M059J (cell line): Measurements from ENCODE around the gene MRPS17. TPM values are rescaled to one million over a fixed set of nuclear protein-coding genes. Genes with fewer than 3 reads are reported as not detected.

ENCODE experiments used
- DNase-seq: peaks from one replicate; pipeline ENCODE4 v3.0.0-alpha.2; 2012; ENCODE audit warnings: low read depth
- total RNA-seq: library from RNA; depleted of rRNA; stranded (reverse); fragments of >200 nt; shearing (Covaris generic); gene quantifications from 2 replicates; pipeline ENCODE4 v1.2.3, GENCODE V29; 2014; rRNA removed

Gene MRPS17
- total RNA-seq, 1 experiment from 2014 or later: 15.9 TPM

DNA sequence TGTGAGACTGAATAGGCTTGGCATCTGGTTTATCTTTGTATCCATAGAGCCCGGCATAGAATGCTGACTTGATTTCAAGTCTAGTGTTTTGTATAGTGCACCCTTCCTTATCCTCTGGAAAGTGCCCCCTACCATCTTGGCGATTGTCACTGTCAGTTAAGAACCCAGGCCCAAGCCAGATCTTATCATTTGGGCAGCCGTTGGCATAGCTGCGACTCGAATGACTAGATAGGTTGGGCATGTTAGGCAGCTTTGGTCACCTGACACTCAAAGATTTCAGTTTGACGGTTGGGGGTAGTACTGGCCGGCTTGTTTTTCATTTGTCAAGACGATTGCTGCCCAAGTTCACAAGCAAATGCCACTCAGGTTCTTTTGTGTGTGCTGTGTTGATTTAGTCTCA lies 19.3 kb downstream of the MRPS17 start:
- no peak for DNase-seq

DNA sequence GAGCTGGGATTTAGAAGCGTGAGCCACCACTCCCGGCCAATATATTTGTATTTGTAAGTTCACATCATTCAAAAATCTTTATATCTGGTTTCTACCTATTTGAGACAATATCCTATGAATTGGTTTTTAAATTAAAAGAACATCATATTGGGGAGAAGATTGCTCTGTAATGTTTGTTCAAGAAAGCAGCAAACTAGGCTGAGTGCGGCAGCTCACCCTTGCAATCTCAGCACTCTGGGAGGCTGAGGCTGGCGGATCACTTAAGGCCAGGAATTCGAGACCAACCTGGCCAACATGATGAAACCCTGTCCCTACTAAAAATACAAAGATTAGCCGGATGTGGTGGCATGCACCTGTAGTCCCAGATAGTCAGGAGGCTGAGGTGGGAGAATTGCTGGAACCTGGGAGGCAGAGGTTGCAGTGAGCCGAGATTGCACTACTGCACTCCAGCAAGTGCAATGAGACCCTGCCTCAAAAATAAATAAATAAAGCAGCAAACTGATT lies 22.1 kb downstream of the MRPS17 start:
- DNase-seq: no peak

DNA sequence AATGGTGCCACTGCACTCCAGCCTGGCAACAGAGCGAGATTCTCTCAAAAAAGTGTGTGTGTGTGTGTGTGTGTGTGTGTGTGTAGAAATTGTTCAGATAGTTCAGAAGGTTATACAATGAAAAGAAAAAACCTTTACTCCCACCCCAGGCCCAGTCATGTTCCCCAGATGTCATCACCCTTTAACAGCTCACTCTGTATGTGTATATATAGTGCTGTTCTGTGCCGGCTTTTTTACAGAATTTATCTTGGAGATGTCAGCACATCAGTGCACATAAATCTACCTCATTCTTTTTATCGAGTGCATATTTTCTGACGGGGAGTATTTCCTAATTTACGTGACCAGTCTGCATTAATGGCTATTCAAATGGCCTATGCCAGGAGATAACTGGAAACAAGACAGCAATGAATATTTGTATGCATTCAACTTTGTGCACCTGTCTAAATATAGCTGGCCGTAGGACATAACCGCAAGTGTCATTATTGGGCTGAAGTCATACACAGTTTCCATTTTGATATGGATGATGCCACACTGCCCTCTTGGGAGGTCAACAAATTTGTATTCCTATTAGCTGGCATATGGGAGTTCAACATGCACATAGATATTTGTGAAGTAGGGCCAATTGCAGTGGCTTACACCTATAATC lies 24.4 kb downstream of the MRPS17 start:
- DNase-seq: no peak

DNA sequence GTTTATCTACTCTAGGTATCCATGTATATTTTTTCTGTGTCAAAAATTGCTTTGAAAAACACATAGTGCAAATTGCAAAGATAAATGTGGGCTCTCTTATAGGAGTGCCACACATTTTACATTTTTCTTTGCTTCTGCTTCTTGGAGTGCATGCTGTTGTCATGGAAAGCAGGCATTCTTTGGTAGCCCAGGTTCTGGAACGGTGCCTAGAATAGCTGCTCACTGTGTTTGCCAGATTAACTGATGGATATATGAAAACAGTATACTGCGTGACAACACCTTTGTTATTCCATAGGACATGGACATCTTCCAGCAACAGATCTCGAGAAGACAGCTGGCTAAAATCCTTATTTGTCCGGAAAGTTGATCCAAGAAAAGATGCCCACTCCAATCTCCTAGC lies 26.2 kb downstream of the MRPS17 start:
- DNase-seq: peak; percentile 69

DNA sequence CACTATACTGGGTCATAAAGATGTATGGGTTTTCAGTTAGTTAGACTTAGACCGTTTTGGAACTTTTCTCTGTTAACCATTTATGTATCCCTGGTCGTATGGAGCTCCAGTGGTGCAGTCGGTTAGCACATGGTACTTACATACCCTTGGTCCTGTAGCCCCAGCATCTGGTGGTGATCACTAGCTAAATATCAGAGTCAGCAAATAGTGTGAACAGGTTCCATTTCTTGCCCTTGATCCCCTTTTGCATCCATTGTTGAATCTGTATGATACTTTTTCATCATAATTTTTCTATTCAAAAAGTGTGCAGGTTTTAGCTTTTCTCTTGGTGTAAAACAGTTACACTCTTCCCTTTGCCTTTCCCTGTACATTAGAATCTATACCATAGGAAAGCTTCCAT lies 28.6 kb downstream of the MRPS17 start:
- no peak for DNase-seq

- DNase-seq: no peak
These were observed 31.9 kb downstream of the MRPS17 start for GRCh38 chr7:55983537-55983936.

- DNase-seq: peak; percentile 56
These were observed 40.7 kb downstream of the MRPS17 start for GRCh38 chr7:55992346-55992745.

GRCh38 chr7:55996856-55997500 lies 45.3 kb downstream of the MRPS17 start:
- no peak for DNase-seq

GRCh38 chr7:56003749-56004148 lies 52.1 kb downstream of the MRPS17 start:
- no peak for DNase-seq

Other genes starting within 250 kb of the MRPS17 start
- gene SEPTIN14, start 89.1 kb upstream of the MRPS17 start, total RNA-seq: not detected in 2 replicates
- gene ZNF713, start 64.4 kb upstream of the MRPS17 start, total RNA-seq: 0.84 and 2.8 TPM in 2 replicates
- 56.7 and 65.8 TPM in 2 replicates for gene NIPSNAP2, start 12.7 kb downstream of the MRPS17 start, total RNA-seq
- gene PSPH, start 99.6 kb downstream of the MRPS17 start, total RNA-seq: 47.8 and 50.8 TPM in 2 replicates
- gene CCT6A, start 99.9 kb downstream of the MRPS17 start, total RNA-seq: 273 and 299 TPM in 2 replicates
- gene SUMF2, start 112.4 kb downstream of the MRPS17 start, total RNA-seq: 106 and 128 TPM in 2 replicates
- 0.12 TPM in 1 of 2 replicates, not detected in the other for gene PHKG1, start 141.1 kb downstream of the MRPS17 start, total RNA-seq
- 669 and 764 TPM in 2 replicates for gene CHCHD2, start 154.6 kb downstream of the MRPS17 start, total RNA-seq
- gene NUPR2, start 164.5 kb downstream of the MRPS17 start, total RNA-seq: not detected in 2 replicates